A549 (cell line): ENCODE measurements around the gene TRMT1. TPM values are rescaled to one million over a fixed set of nuclear protein-coding genes. Genes with fewer than 3 reads are reported as not detected.
"Not testable (repeated sequence)": the region's sequence is repeated elsewhere in the genome, so short reads cannot be mapped to it uniquely, and the experiment has no call there.

Source experiments
- ATAC-seq, 2 experiments: fragments of 200-7000 bp in 1 of 2; fragments of >200 bp in 1 of 2; cut with Nextera tagmentation in 1 of 2; cut with Tn5 transposase in 1 of 2; 3 replicates each; pipeline versions ENCODE4 v1.8.0 to v1.9.1; 2018 to 2020; ENCODE audit warnings: mild to moderate bottlenecking in 1 of 2, moderate library complexity in 1 of 2
- CTCF ChIA-PET: fragments of 300-600 bp; sonication (Branson Sonifier 250); formaldehyde crosslinking; extraction: SDS; loops from one replicate; lab custom pipeline; 2021; ENCODE audit warnings: antibody characterized with exemption, inconsistent platforms; lab: Yijun Ruan, JAX
- POLR2A ChIA-PET: fragments of 350-600 bp; formaldehyde crosslinking; extraction: SDS; loops from one replicate; lab custom pipeline; 2021; ENCODE audit warnings: antibody characterized with exemption, inconsistent platforms; lab: Yijun Ruan, JAX
- DNase-seq, 2 experiments: peaks; one replicate each; pipeline versions ENCODE4 v3.0.0 to v3.0.0-alpha.2; 2011 to 2016; ENCODE audit warnings: low read depth in 1 of 2, low spot score in 1 of 2
- FAIRE-seq: peaks from 2 replicates; lab custom pipeline; 2011; peaks lifted over from hg19 to GRCh38; lab: Jason Lieb, UNC
- H3K27ac ChIP-seq, 2 experiments: fragments of >200 bp; sonication (Bioruptor Twin); formaldehyde crosslinking; 3 replicates each; pipeline ENCODE4 v1.5.1; 2016 to 2017
- H3K4me1 ChIP-seq: fragments of >200 bp; sonication (Bioruptor Twin); formaldehyde crosslinking; 3 replicates; pipeline ENCODE4 v1.6.1; 2016
- H3K4me2 ChIP-seq: fragments of >200 bp; sonication (Bioruptor Twin); formaldehyde crosslinking; 3 replicates; pipeline ENCODE4 v1.6.1; 2016
- H3K4me3 ChIP-seq: fragments of >200 bp; sonication (Bioruptor Twin); formaldehyde crosslinking; 3 replicates; pipeline ENCODE4 v1.5.1; 2016
- H3K9me3 ChIP-seq: fragments of >200 bp; sonication (Bioruptor Twin); formaldehyde crosslinking; 3 replicates; pipeline ENCODE4 v1.6.1; 2016
- CHD2 ChIP-seq: fragments of 150-350 bp; IDR thresholded peaks from 2 replicates; pipeline ENCODE4 v1.6.1; 2014; ENCODE audit warnings: low read length; ENCODE audit not compliant: partially characterized antibody
- CTCF ChIP-seq: fragments of >200 bp; sonication (Bioruptor Twin); formaldehyde crosslinking; IDR thresholded peaks from 3 replicates; pipeline ENCODE4 v1.5.1; 2016
- EHF ChIP-seq: fragments of 250-450 bp; sonication (Bioruptor Pico); IDR thresholded peaks from 2 replicates; pipeline ENCODE4 v1.5.0; 2020; ENCODE audit warnings: mild to moderate bottlenecking
- FOSL2 ChIP-seq, 2 experiments: fragments of 450-650 bp in 1 of 2; fragments of >200 bp in 1 of 2; sonication (Bioruptor Twin) in 1 of 2; formaldehyde crosslinking; IDR thresholded peaks; 2 replicates each; pipeline versions ENCODE4 v1.5.0 to v1.6.1; 2016 to 2020; ENCODE audit warnings: mild to moderate bottlenecking in 1 of 2, moderate library complexity in 1 of 2
- HOXB13 ChIP-seq: fragments of 250-450 bp; sonication (Bioruptor Pico); IDR thresholded peaks from 2 replicates; pipeline ENCODE4 v1.5.0; 2020; ENCODE audit warnings: low read depth, mild to moderate bottlenecking, moderate library complexity
- HOXB5 ChIP-seq: fragments of 250-450 bp; sonication (Bioruptor Pico); IDR thresholded peaks from 2 replicates; pipeline ENCODE4 v1.5.0; 2020; ENCODE audit warnings: mild to moderate bottlenecking, moderate library complexity
- RARB ChIP-seq: fragments of 250-450 bp; sonication (Bioruptor Pico); IDR thresholded peaks from 2 replicates; pipeline ENCODE4 v1.8.0; 2021; ENCODE audit warnings: mild to moderate bottlenecking, moderate library complexity
- REST ChIP-seq: fragments of 200-600 bp; sonication (generic); IDR thresholded peaks from 2 replicates; pipeline ENCODE4 v1.6.1; 2016; ENCODE audit warnings: antibody characterized with exemption, mild to moderate bottlenecking, moderate library complexity
- RNF2 ChIP-seq: fragments of 200-600 bp; sonication (generic); IDR thresholded peaks from 2 replicates; pipeline ENCODE4 v1.6.1; 2016; ENCODE audit warnings: low read depth, mild to moderate bottlenecking, antibody characterized with exemption, moderate library complexity, borderline replicate concordance
- WGBS: methylation state at CpG from one replicate; pipeline ENCODE4 v1.1.6; 2017; ENCODE audit errors: missing lambda C conversion rate; 5-methylcytosine and 5-hydroxymethylcytosine counted together
- polyA plus RNA-seq, 4 experiments: library from polyadenylated mRNA; depleted of rRNA in 3 of 4; stranded (reverse); fragments of >200 nt; fragmentation: RNase III in 1 of 4; extraction: RNeasy Plus Mini Kit Qiagen cat#74134 plus additional on column Dnase treatment in 1 of 4; gene quantifications; 2 replicates in 3 of 4; 3 replicates in 1 of 4; pipeline ENCODE4 v1.2.3, GENCODE V29; 2011 to 2017

The TRMT1 gene
- polyA plus RNA-seq, 2 of the 4 experiments (the other 2 are of a cell fraction): 18.2 to 29.8 TPM

DNA sequence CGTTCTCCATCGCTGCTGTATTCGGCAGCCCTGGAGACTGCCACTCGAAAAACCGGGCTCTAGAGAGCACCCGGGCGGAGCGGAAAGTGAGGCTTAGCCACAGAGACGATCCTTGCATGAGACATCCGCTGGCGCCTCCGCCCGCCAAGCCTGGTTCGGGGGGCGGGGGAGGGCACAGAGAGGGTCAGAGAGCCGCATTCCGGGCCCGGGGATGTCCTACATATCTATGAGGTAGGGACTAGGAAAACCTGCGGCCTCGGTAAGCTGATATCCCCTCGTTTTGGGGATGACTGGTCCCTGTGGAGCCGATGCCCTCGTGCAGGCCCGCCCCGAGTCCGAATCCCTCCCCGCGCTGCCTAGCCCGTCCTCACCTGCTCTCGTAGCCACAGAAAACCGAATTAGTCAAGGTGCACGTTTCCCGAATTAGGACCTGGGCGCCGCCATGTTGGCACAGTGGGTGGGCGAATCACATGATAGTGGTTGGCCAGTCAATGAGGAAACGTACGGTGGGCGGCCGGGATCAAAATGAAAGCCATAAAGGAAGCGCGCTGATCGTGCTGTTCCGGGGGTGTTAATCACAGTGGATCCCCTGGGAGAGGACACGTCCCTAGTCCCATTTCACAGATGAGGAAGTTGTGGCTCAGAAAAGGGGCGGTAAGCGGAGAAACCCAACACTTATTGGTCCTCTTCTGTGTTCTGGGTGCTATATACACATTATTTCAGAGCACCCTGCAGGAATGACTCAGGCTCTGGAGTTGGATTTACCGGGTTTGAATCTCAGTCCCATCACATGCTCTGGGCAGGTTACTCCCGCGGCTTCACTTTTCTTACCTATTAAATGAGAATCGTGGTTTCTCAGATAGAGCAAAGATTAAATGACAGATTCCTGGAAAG is at the start of gene TRMT1 (continued):
- no peak for TF ChIP-seq CTCF
- TF ChIP-seq CHD2: no peak
- no peak for TF ChIP-seq FOSL2 (IDR thresholded peaks at IDR 0.05)
- no peak for TF ChIP-seq FOSL2 (CRISPR knock-in tag; IDR thresholded peaks at IDR 0.05)

DNA sequence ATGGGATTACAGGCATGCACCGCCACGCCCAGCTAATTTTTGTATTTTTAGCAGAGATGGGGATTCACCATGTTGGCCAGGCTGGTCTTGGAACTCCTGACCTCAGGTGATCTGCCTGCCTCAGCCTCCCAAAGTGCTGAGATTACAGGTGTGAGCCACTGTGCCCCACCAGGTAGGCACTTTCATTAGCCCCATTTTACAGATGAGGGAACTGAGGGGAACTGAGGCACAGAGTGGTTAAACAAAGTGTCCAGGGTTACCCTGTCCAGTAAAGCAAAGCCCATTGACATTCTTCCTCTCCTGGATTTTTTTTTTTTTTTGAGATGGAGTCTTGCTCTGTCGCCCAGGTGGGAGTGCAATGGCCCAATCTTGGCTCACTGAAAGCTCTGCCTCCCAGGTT is 49.6 kb upstream of the TRMT1 start:
- DNase-seq, FAIRE-seq, H3K4me2 ChIP-seq, H3K4me3 ChIP-seq, CTCF ChIA-PET, ATAC-seq, H3K9me3 ChIP-seq: not testable (repeated sequence)
- H3K4me1 ChIP-seq: peaks cover 81% of the 10 kb centered on the region
- POLR2A ChIA-PET: interaction anchor here (3.1 kb wide), 1 partner anchor 14 kb away, joined by 40 read pairs; no protein-coding TSS in a partner anchor
- 90% methylated on average over 3 of the region's 3 CpGs for WGBS
- peak overlapping the region; percentile 100 for H3K27ac ChIP-seq

- H3K9me3 ChIP-seq: no peaks in the 10 kb centered on the region
- POLR2A ChIA-PET: interaction anchor here (2.8 to 5.4 kb wide), 2 partner anchors 10 to 13 kb away, joined by 48 to 72 read pairs; no protein-coding TSS in a partner anchor
- H3K27ac ChIP-seq: peak overlapping the region; percentile 100
- H3K4me1 ChIP-seq: peaks cover 81% of the 10 kb centered on the region
- 62% methylated on average over 19 of the region's 19 CpGs for WGBS
- H3K4me2 ChIP-seq: peak overlapping the region; percentile 99
- H3K4me3 ChIP-seq: no peak overlapping the region
- TF ChIP-seq RARB (CRISPR knock-in tag) (no peak), EHF (peak; percentile 85), HOXB5 (CRISPR knock-in tag) (0 out of 2 replicates have a peak, but pooled peaks have one; percentile 30), RNF2 (no peak), HOXB13 (CRISPR knock-in tag) (no peak; the same call in 1 of the 2 replicates), REST (no peak)
- CTCF ChIA-PET: interaction anchor here (1.0 kb wide), 1 partner anchor 97 kb away, joined by 4 read pairs; no protein-coding TSS in a partner anchor
- no peak for ATAC-seq
- no peak for FAIRE-seq
- peak in 1 of 2 experiments; percentile 24 for DNase-seq
Measured at GRCh38 chr19:13165162-13165997, 48.8 kb upstream of the TRMT1 start.
